Activated CD4-positive, alpha-beta T cell treated with anti-CD3 and anti-CD28 coated beads for 4 hours (primary cell): ENCODE measurements around the gene MYMK.
"Not testable (repeated sequence)": the region's sequence is repeated elsewhere in the genome, so short reads cannot be mapped to it uniquely, and the experiment has no call there.

Experiments
- DNase-seq, 2 donors: peaks; one replicate each; pipeline ENCODE4 v3.0.0-alpha.2; 2020

MYMK gene, protein sequence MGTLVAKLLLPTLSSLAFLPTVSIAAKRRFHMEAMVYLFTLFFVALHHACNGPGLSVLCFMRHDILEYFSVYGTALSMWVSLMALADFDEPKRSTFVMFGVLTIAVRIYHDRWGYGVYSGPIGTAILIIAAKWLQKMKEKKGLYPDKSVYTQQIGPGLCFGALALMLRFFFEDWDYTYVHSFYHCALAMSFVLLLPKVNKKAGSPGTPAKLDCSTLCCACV

DNA sequence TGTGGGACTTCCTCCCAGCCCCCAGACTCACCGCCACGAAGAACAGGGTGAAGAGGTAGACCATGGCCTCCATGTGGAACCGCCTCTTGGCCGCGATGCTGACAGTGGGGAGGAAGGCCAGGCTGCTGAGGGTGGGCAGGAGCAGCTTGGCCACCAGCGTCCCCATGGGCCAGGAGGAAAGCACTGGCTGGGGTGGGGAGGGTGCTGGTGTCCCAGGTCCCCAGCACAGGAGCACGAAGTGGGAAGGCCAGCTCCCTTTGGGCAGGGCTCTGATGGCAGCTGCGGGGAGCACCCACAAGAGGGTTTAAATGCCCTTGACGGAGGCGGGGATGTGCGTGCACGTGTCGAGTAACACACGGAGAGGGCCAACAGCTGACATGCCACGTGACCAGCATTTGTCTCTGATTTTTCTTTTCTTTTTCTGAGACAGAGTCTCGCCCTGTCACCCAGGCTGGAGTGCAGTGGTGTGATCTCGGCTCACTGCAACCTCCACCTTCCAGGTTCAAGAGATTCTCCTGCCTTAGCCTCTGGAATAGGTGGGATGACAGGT is at the start of gene MYMK:
Gene MYMK (minus strand): TSS at position 281 of the 550 bp plus-strand sequence. CDS start 115 bp downstream, at position 166.
- DNase-seq, result no peak

DNA sequence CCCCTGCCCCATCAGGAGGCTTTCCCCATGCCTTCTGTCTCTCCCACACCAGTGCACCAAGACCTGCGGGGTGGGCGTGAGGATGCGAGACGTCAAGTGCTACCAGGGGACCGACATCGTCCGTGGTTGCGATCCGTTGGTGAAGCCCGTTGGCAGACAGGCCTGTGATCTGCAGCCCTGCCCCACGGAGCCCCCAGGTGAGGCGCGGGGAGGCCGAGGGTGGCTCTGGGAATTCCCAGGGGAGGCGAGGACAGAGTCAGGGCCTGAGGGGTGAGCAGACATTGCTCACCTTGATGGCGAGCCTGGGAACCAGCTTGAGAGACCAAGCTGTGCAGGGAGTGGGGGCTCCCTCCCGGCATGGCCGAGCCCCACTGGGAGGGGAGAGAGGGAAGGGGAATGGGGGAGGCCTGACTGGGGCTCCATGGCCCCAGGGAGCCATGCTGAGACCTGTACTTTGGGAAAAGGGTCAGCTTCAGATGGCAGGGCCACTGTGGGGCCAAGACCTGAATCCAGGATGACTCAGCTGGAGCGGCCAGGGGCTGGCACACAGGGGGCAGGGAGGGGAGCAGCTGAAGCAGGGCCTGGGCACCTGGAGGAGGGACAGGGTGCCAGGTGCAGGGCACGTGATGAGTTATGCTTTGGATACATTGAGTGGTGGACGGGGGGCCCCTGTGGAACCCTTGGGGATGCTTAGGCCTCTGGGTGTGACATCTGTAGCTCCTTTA is 49.2 kb upstream of the MYMK start:
- no peak for DNase-seq

DNA sequence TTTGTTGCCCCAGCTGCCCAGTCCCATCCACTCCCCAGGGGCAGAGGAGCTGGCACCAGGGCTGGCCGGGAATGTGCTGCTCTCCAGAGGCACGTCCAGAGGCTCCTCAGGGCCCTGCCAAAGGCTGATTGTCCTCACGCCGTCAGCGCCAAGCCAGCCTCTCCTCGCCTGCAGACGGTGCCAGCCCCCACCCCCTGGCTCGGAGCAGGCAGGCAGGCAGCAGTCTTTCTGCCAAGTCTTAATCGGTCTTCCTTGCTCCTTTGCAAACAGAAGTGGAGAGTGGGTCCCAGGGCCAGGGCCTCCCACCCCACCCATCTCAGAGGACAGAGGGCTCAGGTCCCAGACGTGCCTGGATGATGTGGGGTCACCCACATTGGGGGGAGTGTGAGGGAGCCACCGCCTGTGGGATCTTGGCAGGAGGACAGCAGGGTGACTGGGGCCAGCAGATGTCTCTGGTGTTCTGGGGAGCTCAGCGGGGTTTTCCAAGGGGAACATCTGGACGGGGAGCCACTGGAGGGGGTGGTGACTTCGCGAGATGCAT is 48.1 kb upstream of the MYMK start:
- DNase-seq, result no peak

DNA sequence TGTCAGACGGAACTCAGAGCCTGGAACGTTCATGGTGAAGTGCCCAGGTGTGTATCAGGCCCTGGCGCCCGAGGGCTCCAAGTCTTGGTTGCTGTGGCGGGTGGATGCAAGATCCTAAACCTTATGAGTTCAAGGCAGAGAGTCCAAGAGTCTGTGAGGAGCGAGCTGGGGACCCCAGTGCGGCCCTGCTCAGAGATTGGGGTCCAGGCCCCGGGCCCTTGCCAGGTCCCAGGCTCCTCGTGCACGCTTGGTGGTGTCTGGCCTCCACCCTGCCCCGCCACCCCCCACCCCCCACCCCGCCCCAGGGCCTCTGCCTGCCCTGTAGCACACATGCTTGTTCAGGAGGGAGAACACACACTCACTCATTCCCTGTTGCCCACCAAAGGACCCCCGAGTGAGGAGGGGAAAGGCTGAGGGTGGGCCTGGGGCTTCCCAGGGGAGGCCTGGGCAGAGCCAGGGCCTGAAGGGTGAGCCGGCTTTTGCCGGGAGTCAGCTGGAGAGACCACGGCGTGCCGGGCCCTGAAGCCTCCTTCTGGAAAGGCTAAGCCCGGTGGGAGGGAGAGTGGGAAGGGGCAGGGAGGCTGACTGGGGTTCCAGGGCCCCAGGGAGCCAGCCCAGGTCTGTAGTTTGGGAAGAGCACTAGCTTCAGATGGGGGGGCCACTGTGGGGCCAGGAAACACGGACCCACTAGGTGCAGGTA is 47.3 kb upstream of the MYMK start:
- DNase-seq, result no peak

DNA sequence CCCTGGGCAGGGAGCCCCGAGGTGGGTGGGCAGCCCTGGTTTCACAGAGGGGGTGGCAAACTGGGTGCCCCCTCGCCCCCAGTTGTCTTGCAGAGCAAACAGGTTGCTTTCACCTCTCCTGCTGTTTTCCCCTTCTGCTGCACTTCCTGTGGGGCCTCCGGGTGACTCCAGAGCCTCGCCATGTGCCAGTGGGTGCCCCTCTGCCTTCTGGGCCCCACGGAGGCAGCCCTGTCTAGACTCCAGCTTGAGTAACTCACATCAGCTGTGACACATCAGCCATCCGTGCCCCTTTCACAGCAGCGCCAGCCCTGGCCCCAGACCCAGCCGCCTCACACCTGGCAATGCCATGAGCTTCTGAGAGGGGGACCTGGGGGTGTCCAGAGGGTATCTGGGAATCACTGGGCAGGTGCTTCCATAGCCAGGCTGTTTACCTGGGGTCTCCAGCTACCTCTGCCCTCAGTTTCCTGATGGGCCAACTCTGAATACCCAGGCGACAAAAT is 46.7 kb upstream of the MYMK start:
- no peak for DNase-seq

DNA sequence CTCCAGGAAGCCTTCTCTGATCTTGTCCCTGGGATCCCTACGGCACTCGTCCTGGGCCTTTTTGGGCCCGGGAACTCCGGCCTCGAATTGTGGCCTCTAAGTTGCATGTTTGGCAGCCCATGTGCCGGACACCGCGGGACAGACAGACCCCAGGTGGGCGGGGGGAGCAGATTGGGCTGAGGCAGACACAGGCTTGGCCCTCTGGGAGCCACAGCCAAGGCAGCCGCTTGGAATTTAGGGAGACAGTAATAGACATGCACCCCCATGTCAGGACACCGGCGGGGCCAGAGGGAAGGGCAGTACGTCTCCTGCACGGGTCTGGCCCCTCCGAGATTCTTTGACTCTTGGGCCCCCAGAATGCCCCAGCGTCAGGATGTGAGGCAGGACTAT is 45.9 kb upstream of the MYMK start:
- DNase-seq, result no peak

DNA sequence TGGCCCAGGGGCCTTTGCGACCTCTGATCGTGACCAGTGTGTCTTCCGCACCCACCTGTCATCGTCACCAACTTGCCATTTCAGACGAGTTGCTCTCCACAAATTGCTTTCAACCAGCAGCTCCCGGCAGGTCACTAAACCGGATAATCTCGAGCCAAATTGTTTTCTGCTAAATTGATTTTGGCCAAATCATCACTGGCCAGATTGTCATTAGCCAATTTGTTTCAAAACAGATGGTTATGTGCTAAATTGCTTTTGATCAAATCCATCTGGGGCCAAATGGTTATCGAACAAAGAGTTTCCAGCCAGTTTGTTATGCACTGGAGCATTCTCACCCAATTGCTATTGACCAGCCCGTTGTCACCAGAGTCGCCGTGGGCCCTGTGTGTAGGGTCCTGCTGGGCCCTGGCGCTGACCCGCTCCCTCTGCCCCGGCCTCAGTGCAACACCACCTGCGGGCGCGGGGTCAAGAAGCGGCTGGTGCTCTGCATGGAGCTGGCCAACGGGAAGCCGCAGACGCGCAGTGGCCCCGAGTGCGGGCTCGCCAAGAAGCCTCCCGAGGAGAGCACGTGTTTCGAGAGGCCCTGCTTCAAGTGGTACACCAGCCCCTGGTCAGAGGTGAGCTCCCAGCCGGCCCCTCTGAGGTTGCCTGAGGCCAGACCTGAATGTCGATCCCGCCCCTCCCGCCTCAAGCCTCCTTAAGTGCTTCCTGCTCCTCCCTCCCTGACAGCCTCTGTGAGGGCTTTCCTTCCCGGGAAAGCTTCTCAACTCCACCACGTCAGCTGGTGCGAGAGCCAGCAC is 45.3 kb upstream of the MYMK start:
- no peak for DNase-seq

DNA sequence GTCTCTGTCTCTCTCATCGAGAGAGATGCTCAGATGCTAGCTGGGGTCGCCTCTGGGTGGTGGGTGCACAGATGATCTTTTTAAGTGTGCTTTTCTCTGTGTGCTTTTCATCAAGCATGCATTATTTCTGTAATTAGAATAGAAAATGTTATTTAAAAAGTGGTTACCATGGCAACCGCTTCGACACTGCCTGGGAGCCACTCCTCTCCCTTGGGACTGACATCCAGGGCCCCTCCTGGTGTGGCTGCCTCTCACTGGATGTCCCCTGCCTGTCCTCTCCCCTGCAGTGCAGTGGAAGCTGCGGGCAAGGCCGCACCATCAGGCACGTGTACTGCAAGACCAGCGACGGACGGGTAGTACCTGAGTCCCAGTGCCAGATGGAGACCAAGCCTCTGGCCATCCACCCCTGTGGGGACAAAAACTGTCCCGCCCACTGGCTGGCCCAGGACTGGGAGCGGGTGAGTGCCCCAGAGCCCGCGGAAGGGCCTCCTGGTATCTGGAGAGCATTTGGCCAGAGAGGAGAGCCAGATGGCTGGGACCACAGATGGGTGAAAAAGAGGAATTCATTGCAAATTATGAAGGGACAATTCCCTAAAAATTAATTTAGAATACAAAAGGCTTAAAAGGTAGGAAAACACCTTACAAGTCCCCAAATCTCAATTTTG is 44.5 kb upstream of the MYMK start:
- no peak for DNase-seq

DNA sequence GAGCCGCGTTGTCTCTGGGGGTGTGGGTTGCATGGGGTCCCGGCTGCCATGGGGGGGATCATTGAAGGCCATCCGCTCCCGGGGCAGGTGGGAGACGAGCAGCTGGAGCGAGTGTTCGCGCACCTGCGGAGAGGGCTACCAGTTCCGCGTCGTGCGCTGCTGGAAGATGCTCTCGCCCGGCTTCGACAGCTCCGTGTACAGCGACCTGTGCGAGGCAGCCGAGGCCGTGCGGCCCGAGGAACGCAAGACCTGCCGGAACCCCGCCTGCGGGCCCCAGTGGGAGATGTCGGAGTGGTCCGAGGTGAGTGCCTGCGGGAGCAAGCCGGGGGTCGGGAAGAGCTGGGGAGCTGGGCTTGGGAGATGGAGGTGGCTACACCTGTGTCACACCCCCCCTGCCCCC is 43.4 kb upstream of the MYMK start:
- no peak for DNase-seq

DNA sequence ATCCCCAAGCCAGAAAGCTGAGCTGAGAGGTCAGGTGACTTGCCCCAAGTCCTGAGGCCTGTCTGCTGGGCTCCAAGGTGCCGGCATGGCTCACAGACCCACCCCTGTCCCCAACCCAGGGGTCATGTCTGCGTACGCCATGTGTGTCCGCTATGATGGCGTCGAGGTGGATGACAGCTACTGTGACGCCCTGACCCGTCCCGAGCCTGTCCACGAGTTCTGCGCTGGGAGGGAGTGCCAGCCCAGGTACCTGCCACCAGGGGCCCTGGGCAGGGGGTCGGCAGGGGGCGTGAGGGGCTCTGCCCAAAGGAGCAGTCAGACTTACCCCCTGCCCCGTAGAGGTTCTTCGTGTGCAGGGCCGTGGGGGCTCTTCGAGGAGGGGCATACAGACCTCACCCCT is 42.1 kb upstream of the MYMK start:
- DNase-seq, result no peak

DNA sequence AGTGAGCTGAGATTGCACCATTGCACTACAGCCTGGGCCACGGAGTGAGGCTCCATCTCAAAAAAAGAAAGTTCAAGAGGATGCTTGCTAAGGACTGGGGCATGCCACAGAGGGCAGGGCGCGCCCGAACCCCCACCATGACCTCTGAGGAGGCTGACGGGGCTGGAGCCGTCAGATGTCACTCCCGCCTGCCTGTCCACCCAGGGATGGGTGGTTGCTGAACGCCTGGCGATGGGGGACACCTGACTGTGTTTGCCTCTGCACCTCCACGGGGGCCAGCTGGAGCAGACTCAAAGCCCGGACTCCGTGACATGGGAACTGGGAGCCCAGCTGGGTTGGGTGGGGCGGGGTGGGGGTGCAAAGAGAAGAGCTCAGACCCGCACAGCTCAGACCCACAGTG is 41.6 kb upstream of the MYMK start:
- DNase-seq, result no peak

DNA sequence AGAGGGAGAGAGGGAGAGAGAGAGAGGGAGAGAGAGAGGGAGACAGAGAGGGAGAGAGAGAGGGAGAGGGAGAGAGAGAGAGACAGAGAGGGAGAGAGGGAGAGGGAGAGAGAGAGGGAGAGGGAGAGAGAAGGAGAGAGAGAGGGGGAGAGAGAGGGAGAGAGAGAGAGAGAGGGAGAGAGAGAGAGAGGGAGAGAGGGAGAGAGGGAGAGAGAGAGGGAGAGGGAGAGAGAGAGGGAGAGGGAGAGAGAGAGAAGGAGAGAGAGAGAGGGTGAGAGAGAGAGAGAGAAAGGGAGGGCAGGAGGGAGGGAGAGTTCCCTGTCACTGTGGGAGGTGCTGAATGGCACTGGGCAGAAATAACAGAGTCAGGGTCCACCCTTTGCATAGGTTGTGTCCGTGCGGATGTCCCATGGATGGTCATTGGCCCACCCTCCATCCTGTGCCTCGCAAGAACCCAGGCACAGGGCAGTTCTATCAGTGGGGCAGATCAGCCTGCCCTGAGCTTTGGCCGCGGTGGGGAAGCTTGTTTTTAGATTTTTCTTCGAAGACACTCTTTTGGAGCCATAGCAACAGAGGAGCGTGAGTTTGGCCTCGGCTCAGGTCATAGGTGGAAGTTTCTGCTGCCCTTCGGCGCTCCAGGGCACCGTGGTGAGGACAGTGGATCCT is 39.8 kb upstream of the MYMK start:
- DNase-seq, result no peak

DNA sequence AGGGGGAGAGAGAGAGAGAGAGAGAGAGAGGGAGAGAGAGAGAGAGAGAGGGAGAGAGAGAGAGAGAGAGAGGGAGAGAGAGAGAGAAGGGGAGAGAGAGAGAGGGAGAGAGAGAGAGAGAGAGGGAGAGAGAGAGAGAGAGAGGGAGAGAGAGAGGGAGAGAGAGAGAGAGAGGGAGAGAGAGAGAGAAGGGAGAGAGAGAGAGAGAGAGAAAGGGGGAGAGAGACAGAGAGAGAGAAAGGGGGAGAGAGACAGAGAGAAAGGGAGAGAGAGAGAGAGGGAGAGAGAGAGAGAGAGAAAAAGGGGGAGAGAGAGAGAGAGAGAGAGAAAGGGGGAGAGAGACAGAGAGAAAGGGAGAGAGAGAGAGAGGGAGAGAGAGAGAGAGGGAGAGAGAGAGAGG is 39.1 kb upstream of the MYMK start:
- DNase-seq, result not testable (repeated sequence)

DNA sequence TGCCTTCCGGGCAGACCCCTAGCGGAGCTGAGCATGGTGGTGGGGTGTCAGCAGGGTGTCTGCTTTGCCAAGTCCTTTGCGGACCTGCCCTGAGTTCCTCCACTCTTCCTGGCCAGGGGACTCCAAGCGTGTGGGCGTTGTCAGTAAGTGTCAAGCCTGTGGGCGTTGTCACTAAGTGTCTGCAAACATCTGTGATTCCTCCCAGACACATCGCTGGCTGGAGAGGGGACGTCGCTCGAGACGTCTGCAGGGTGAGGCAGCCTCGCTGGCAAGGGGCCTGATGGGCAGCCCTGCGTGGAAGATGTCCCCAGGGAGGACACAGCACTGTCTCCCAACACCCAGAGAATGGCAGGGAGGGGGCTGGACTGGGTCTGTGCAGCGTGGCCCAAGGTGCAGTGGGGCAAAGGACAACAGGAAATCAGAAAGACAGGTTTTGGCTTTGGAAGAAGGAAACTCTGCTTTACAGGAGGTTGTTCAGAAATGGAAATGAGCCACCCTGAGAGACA is 38.6 kb upstream of the MYMK start:
- no peak for DNase-seq

DNA sequence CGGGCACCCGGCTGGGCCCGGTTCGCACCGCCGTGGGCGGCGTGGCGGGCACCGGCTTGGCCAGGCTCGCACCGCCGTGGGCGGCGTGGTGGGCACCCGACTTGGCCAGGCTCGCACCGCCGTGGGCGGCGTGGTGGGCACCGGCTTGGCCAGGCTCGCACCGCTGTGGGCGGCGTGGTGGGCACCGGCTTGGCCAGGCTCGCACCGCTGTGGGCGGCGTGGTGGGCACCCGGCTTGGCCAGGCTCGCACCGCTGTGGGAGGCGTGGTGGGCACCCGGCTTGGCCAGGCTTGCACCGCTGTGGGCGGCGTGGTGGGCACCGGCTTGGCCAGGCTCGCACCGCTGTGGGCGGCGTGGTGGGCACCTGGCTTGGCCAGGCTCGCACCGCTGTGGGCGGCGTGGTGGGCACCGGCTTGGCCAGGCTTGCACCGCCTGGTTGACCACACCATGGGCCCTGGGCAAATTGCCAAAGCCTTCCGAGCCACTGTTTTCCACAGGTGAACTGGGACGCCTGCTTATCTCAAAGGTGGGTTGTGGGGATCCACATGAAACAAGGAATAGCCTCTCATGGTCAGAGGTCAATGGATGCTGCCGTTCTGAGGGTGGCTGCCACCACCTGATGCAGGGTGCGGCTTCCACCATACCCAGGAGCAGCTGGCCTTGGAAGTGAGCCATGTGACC is 38.0 kb upstream of the MYMK start:
- no peak for DNase-seq

DNA sequence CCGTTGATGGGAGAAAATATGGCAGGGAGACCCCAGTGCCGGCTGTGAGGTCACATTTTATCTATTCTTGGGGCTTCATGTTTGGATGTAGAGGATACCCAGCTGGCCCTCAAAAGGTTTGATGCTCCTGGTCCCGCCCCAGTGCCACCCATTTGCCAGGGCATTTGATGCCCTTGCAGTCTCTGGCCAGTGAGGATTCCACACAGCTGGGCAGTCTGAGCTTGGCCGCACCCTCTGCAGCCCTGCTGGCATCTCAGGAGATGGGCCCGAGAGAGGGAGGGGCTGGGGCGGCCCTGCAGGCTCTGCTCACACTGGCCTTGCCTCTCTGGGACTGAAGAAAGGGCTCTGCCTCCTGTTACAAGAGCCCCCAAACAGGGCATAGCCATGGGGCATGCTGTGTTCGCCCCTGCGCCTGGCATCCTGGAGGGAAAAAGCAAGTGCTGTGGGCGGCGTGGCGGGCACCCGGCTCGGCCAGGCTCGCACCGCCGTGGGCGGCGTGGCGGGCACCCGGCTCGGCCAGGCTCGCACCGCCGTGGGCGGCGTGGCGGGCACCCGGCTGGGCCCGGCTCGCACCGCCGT is 37.3 kb upstream of the MYMK start:
- DNase-seq, result no peak

DNA sequence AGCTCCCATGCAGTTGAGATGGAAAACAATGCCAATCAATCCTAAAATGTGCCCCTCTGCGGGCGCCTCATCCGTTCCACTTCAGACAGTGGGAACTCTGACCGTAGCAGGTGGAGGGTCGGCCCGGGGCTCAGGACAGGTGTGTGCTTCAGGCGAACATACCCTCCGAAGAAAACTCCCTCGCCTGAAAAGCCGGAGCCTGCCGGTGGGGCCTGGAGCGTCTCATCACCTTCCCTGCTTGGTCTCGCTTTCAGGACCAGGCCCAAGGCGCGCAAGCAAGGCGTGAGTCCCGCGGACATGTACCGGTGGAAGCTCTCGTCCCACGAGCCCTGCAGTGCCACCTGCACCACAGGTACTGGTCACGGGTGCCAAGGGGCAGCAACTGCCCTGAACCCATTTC is 36.2 kb upstream of the MYMK start:
- DNase-seq, result no peak

DNA sequence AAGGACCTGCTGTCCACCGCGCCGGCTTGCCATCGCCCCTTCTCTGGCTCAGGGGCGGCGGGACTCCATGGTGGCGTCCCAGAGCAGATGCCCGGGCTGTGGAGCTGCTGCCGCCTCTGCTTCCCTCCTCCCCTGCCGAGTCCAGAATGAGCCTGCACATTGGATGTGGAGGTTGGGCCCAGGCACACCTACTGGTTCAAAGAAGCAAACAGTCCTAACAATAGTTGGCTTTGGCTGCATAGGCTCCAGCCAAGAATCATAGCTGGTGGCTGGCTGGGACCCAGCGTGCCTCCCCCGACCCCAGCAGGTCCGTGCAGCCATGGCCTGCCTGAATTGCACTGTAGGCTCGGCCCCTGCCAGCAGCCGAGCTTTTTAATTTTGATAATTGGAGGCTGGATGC is 35.6 kb upstream of the MYMK start:
- DNase-seq, result no peak

DNA sequence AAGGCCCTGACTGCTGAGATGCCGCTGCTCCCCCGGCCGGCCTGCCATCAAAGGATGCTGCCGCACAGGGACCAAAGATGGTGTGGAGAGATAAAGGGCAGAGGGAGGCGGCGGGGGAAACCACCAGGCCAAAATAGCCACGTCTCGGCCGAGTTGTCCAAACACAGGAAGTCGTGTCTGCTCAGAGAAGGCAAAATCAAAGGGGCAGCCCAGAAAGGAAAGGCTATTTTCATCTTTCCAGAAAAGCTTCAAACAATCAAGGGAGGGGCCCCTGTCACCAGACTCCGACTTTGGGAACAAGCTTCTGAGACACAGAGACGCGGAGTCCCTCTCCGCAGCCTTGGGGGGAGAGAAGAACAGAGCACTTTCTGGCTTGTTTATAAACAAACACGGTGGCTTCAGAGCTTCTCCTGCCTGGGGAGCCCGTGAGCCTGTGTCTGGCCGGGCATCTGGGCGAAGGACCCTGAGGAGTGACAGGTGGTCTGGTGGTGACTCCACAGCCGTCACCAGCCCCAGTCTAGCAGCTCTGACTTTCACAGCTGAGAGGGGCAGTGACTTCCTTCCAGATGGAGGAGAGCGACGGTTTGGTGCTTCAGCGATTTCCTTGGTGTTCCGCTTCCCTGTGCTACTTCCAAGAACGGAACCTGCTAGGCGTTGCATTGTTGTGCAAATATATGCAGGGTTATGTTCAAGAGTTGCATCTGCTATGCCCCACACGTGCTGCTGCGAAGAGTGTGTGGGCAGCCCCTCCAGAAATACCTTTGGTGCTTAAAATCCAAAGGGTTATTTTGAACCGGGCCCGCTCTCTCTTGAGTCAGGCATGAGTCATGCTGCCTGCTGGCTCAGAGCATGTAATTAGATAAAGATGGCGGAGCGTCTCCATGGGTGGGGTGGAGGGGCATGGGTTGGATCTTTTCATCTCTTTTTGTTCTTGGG is 33.7 kb upstream of the MYMK start:
- DNase-seq, result peak in 1 of 2 donors; percentile 33
